Left renal cortex interstitium (tissue), 4 donors: Measurements from ENCODE around the gene ADGRA1. TPM values are rescaled to one million over a fixed set of nuclear protein-coding genes. Genes with fewer than 3 reads are reported as not detected.

ENCODE experiments used
- DNase-seq, 4 donors: peaks; one replicate each; pipeline ENCODE4 v3.0.0-alpha.2; 2013; ENCODE audit warnings: low read depth in 4 of 4, low spot score in 2 of 4, missing footprints in 1 of 4
- polyA plus RNA-seq, 4 donors: library from polyadenylated mRNA; unstranded; fragments of 120-200 nt; gene quantifications; one replicate each; pipeline ENCODE4 v1.2.1, GENCODE V29; 2013; ENCODE audit not compliant: insufficient read length in 4 of 4

The ADGRA1 gene
- polyA plus RNA-seq, 4 donors = 1.4 to 1.6 (median 1.6) TPM

GRCh38 chr10:133072720-133073390 is 14.9 kb upstream of the ADGRA1 start:
- DNase-seq = no peak

DNA sequence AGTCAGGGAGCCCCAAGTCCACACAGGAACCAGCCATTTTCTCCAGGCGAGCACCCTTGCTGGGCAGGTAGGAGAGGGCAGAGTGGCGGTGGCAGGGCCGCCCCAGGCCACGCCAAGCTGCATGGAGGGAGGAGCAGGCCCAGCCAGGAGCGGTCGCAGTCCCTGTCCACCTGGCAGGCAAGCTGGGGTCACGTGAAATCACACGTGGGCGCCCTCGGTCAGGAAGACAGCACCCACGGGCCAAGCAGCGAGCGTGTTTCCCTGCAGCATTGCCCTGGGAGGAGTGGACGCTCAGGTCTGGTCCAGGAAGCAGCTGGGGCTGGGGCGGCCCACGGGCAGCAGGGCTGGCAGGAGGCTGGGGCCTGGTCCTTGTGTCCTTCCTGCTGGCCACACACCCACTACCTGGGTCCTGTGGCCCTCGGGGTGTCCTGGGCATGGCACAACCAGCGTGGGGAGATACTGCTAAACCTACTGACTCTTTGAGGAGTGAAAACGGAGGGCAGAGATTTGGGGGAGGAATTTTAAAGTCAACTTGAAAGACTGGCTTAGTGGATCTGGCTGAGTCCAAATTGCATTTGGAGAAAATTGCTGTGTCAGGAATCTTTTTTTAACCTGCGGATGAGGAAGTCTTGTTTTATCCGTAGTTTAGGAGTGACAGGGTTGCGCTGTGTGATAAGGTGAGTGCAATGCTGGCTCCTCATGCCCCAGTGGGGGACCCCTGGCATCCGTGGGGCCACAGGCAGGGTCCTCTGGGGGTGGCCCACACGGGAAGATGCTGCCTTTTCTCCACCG is 12.2 kb upstream of the ADGRA1 start:
- no peak for DNase-seq

DNA sequence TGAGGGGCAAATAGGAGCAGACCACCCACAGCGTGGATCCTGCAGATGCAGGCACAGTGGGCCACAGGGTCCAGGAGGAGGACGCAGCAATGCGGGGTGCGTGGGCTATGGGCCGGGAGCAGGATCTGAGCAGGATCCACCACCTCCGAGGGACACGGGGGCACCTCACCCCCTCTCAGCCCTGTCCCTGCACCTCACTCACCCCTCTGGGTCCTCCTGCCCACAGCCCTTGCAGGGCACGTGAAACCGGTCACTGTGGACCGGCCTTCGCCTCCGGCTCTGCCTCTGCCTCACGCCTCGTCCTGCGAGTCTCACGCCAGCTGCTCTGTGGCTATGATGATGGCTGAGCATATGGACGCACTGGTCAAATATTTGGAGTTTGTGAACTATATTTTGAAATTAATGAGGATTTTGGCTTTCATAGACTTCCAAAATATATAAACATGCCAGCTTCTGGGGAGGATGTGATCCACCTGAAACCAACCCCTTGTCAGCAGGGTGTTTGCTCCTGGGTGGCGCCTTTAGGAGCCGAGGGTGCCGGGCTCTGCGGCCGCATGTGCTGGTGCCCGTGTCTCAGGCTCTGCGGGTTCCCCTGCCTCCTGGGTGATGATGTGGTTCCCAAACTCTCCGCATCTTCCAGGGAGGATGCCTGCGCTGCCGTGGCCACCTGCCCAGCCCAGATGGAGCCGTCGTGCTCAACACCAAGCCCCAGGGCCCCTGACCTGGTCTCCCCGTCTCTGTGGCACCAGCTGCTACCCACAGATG is 11.3 kb upstream of the ADGRA1 start:
- DNase-seq = no peak

- DNase-seq = no peak
Measured at GRCh38 chr10:133079836-133080682, 7.7 kb upstream of the ADGRA1 start.

- DNase-seq = no peak
Measured at GRCh38 chr10:133080683-133081040, 7.1 kb upstream of the ADGRA1 start.

DNA sequence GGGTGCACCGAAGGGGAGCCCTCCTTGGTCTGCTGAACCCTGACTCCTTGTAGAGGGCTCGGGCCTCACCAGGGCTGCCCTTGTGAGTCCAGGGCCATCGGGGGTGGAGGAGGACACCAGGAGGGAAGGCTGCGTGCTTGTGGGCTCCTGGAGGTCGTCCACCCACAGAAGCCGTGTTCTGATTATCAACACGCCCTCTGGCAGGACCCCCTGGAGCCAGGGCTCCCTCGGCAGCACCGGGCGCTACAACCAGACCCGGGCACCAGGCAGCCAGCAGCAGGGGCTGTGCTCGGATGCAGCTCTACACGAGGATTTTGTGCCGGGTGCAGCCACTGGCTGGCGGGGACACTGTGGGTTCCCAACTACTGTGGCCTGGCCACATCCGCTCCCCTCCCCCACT is 6.1 kb upstream of the ADGRA1 start:
- no peak for DNase-seq

DNA sequence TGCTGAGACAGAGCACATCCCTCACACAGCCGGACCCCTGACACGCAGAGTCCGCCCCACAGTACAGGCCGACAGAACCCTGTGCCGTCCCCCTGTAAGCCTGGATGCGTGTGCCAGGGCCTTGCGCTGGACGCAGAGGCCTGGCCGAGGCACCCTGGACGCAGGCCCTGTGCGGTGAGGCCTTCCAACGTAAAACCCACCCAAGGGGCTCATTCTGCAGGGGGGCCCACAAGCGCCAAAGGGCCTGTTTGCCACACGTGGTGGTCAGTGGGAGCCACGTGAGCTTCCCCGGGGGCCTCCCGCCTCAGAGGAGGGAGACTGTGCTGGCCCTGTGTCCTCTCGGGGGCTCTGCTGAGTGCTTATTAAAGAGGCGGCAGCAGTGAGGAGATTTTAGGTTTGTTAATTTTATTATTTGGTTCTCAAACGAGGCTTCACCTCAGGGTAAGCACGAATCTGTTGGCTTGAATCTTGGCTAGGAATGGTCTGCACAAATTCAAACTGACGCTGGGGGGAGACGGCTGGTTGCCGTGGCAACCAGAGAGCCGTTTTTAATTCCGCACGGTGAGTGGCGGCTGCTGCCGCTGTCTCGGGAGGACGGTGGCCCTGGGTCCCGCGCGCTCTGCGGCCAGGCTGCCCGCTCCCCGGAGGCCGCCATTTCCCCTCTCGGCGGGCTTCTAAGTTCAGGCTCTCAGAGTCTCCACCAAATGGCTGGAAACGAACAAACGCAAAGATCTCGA is 4.9 kb upstream of the ADGRA1 start:
- no peak for DNase-seq

- DNase-seq = no peak
Measured at GRCh38 chr10:133083422-133084100, 4.2 kb upstream of the ADGRA1 start.

- DNase-seq = no peak
Measured at GRCh38 chr10:133084491-133084890, 3.2 kb upstream of the ADGRA1 start.

- no peak for DNase-seq
Measured at GRCh38 chr10:133085251-133086125, 2.2 kb upstream of the ADGRA1 start.

GRCh38 chr10:133086247-133086646 is 1.5 kb upstream of the ADGRA1 start:
- DNase-seq = no peak

GRCh38 chr10:133087045-133087678 is 562 bp upstream of the ADGRA1 start:
- DNase-seq = no peak

- no peak for DNase-seq
Measured at GRCh38 chr10:133088179-133088955, 643 bp downstream of the ADGRA1 start.

DNA sequence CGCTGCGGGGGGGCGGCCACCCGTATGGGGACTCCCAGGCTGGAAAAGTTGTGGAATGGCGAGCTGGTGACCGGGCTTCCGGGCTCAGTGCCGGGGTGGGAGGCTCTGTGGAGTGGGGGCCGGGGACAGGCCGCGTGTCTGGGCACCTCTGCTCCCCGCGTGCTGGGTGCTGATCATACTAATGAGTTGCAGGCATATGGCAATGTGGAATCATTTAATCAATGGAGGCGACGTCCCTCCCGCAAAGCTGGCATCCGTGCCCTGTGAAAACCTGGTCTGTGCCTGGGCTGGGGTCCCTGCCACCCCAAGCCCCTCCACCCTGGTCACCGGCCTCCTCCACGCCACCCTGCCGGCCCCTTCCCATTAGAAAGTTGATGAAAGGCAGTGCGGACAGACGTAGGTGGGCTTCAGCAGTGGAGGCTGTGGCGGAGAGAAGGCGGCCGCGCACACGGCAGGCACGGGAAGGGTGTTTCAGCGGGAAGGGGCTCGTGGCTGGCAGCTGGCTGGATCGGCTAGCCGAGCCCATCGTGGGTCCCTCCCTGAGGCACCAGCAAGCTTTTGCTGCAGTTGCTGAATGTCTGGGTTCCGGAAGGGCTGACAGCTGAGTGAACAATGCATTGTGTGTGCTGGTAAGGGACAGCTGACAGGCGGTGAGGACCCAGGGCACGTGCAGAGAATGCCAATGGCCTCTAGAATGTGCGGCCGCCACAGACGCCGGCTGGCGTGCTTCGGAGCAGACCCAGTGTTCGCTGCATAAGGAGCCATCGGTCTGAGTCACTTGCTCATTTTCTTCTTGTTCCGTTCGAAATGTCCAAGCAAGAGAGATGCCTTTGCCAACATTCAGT is 1.5 kb downstream of the ADGRA1 start:
- DNase-seq = no peak

DNA sequence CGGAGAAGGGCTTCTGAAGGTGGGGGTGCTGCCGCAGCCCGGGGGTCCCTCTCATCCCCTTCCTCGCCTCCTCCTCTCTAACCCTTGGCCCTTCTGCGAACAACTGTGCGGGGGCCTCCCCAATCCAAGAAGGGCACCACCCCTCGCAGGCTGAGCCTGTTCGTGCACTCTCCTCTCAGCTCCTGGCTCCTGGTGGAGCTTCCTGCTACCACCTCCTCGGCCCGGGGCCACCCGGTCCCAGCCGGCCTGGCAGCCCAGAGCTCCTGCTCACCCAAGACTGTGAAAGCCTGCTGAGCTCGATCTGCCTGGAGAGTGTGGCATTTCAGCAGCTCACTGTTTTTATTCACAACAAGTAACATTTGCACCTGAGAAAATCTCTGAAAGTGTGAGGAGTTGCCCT is 2.4 kb downstream of the ADGRA1 start:
- no peak for DNase-seq

DNA sequence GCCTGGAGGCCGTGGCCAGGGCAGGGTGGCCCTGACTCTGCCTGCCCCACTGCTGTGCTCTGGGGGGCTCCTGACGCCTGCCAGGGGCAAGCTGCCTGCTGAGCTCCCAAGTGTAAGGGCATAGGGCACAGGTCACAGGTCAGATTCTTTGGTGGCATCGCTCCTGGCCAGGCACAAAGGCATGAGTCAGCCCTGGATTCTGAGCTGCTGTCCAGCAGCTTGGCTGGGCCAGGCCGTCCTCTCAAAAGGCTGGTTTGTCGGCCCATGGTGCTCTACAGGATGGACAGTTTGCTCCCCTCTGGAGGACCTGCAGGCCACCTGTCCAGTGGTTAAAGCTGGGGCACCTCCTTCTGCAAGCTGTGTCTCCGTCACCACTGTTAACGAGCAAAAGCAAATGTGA is 2.9 kb downstream of the ADGRA1 start:
- no peak for DNase-seq
